ENCODE results near the gene CDC26. TPM values are rescaled to one million over a fixed set of nuclear protein-coding genes. Genes with fewer than 3 reads are reported as not detected.

The CDC26 gene
- total RNA-seq, 1 experiment from 2014 or later: 22.0 TPM

GRCh38 chr9:113281356-113281755, 6.0 kb upstream of the CDC26 start (continued):
- TF ChIP-seq POLR2AphosphoS5 (IDR thresholded peaks at IDR 0.05; ENCODE audit: low read depth, low read length) (no peak), ELF1 (IDR thresholded peaks at IDR 0.05; ENCODE audit: borderline replicate concordance, low read depth) (no peak), ZNF274 (IDR thresholded peaks at IDR 0.05; ENCODE audit: low read depth, low read length) (no peak), JUND (IDR thresholded peaks at IDR 0.05) (no peak)

- no peaks in the 10 kb centered on the region for H3K27me3 ChIP-seq (ENCODE audit: insufficient read depth, low read length)
- DNase-seq (ENCODE audit: low read depth, low spot score): no peak
- peaks cover 3 to 14% of the 10 kb centered on the region in 2 experiments; a peak in 3 of 4 replicates for H3K4me1 ChIP-seq (ENCODE audit: control insufficient read depth in 1 of 2, insufficient read depth in 2 of 2, low read length in 2 of 2)
- no peak for ATAC-seq
- no peaks in the 10 kb centered on the region for H3K9me3 ChIP-seq (ENCODE audit: control insufficient read depth in 1 of 2, insufficient read depth in 1 of 2, low read depth in 1 of 2, low read length in 2 of 2)
- intact Hi-C loops (cut with micrococcal nuclease): loop anchor here (10.0 kb wide), 1 partner anchor 354 kb away; no protein-coding TSS in a partner anchor
- CTCF ChIA-PET: no interaction called here
- no peak overlapping the region for H3K27ac ChIP-seq (ENCODE audit: low read depth, low read length)
- H2AFZ ChIP-seq (ENCODE audit: low read depth, low read length, poor library complexity, severe bottlenecking): no peak overlapping the region
- H3K9ac ChIP-seq (ENCODE audit: low read length): no peak overlapping the region
- POLR2A ChIA-PET: no interaction called here
- RAD21 ChIA-PET (ENCODE audit: low non-redundant PET in 1 of 2, low total read pairs in 2 of 2, uncharacterized antibody in 2 of 2, unreplicated experiment in 2 of 2): no interaction called here
- no TSS peak for BruUV-seq (replicated peaks)
- peaks cover 6% of the 10 kb centered on the region; the same call in 1 of the 2 replicates for H4K20me1 ChIP-seq (ENCODE audit: insufficient read depth)
- H3K4me2 ChIP-seq (ENCODE audit: low read length): no peak overlapping the region
- peaks cover 57 to 59% of the 10 kb centered on the region in 2 experiments for H3K36me3 ChIP-seq (ENCODE audit: control insufficient read depth in 1 of 2, insufficient read depth in 2 of 2, low read length in 2 of 2)
- H3K79me2 ChIP-seq (ENCODE audit: insufficient read depth, low read length): peaks cover 95% of the 10 kb centered on the region
- TF ChIP-seq CBX3 (IDR thresholded peaks at IDR 0.05; ENCODE audit: low read depth) (no peak), YY1 (IDR thresholded peaks at IDR 0.05; ENCODE audit: extremely low read depth, insufficient replicate concordance, low read depth, low read length) (no peak), SRF (IDR thresholded peaks at IDR 0.05; ENCODE audit: low read depth) (no peak)
- no peaks in the 10 kb centered on the region for H3K9me2 ChIP-seq (ENCODE audit: insufficient read depth)
- H3K4me3 ChIP-seq (replicated peaks in 1 of 2; ENCODE audit: low read depth in 1 of 2, low read length in 2 of 2): no peak overlapping the region
These were observed 3.5 kb upstream of the CDC26 start for GRCh38 chr9:113278840-113279239.
